HG03135 (cell line): ENCODE results near the gene NELL2.
"Not testable (repeated sequence)": the region's sequence is repeated elsewhere in the genome, so short reads cannot be mapped to it uniquely, and the experiment has no call there.

ENCODE experiments used
- ATAC-seq: cut with Tn5 transposase; IDR thresholded peaks from one replicate; pipeline ENCODE4 v1.9.1; 2021; ENCODE audit warnings: mild to moderate bottlenecking, moderate library complexity; ENCODE audit not compliant: unreplicated experiment

The NELL2 gene

DNA sequence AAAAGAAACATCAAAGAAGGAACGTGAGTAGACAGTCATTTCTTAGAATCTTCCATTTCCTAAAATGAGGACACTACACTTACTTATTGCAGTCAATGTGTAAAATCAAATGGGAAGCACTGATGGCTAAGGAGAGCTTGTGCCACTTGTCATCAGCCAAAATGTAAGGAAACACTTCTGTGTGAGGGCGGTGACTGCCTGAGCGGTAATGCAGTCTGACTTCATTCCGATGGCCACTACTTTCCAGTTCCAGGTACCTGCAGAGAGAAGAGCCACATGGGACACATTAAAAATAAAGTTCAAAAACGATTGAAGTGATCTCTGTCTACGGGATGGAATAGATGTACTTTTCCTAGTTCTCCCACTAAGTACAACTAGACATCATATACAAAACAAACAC lies 96.3 kb downstream of the NELL2 start:
- no peak for ATAC-seq

DNA sequence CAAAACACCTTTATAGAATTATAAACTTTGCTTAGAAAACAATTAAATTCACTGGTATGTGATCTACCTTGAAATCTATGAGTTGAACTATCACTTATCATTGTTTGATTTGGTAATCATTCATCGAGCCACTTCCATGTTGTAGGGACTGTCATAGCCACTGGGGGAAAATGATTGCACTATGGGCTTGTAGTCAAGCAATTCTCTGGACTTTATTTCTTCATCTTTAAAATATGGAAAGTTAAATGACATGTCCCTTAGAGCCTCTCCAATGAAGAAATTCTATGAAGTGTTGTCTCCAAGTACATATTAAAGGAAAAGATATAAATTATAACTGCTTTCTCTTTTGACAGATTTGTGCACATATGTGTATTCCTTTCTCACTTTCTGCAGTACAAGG lies 97.3 kb downstream of the NELL2 start:
- no peak for ATAC-seq

DNA sequence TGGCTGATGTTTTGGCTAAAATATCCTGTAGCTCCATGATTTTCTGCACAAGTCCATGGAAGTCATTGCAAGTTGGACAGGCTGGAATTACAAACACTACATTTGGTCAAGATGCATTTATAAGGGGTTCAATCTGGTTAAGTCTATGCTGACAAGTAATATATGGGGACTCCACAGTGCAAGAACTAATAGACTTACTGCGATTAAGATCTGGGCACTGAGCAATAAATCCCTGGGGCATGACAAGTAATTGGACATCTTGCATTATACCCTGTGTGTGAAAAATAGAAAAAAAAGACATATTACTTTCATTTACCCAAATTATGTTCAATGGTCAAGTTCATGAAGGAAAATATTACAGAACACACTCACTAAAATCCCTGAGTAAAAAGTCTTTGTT lies 99.1 kb downstream of the NELL2 start:
- no peak for ATAC-seq

DNA sequence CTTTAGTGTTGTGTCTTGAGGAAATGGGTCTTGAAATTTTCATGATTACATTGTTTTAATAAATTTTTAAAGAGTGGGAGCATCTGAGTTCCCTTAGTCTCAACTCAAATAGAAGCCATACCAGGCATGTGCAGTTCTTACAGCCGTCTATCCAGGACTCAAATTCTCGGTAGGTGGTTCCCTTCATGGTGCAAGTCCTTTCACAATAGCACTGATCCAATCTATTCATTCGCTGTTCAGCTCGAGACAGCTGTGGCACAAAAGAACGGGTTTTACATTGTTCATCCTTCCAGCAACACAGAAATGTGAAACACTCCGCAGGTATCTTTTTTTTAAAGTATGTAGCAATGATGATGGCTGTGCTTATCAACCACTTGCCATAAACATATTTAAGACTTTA lies 100.2 kb downstream of the NELL2 start:
- no peak for ATAC-seq

DNA sequence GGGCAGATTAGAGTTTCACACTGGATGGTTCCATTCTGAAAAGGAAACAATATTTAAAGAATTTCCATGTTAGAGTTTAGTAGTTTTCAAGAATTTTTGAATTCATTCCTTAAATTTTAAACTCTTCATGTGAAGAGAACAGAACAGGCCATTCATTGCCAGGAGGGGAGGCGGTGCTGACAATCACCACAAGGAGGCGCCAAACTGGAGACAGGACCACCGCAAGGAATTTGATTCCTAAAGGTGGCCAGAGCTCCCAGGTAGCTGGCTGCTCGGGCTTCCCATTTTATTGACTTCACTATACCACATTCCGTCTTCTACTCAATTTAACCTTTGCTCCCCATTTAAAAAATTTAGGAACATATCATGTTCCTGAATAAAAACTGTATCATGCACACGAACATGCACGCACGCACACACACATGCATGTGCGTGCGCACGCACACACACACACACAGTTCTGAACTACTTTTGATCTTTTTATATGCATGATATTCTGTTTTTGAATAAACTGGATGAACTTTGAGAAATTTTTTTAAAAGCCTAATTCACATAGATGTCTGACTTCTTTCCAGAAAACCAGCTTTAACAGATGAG lies 101.2 kb downstream of the NELL2 start:
- no peak for ATAC-seq

DNA sequence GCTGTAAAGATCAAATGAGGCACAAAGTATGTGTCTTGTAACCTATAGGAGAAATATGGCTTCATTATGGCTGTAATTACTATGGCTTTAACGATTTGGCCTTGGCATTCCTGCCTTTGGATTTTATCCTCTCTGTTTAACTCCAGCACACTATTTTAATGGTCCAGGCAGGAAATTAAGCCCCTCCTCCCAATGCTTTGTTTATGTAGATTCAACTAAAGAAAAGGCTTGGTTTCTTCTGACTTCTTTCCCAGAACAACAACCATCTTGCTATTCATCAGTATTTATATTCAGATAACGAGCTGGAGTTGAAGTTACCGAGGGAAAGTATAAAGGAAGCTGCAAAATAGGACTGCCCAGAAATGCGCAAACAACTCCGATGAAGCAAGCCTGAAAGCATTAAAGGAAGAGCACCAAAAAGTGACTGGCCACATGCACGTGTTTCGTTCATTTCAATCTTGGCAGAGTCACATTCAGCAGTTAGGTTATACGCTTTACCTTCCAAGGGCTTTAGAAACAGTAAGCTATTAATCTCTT lies 104.6 kb downstream of the NELL2 start:
- ATAC-seq = no peak

DNA sequence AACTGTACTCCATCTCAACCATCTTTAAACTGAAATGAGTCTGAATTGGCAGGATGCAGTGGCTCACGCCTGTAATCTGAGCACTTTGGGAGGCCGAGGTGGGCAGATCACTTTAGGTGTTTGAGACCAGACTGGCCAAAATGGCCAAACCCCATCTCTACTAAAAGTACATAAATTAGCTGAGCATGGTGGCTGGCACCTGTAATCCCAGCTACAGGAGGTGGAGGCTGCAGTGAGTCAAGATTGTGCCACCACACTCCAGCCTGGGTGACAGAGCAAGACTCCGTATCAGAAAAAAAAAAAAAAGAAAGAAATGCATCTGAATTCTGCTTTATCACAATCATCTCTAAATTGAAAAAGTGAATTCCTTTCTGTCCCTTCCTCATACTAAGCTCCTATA lies 110.3 kb downstream of the NELL2 start:
- no peak for ATAC-seq

DNA sequence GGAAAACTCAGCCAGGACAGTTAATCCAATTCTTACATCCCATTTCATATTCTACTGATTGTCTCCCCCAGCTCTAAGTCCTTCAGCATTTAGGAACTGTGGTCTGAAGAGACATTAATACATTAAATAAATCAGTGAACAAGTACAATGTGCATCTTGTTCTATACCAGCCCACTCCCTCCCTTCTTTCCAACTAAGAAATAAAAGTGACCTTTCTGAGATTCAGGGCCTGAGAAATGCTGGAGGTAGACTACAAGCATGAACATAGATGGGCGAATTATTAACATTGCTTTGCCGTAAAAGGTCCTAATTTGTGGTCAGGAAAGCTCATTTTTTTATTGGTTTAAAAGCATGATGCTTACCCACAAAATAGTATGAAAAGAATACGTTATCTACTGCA lies 113.1 kb downstream of the NELL2 start:
- ATAC-seq = no peak

DNA sequence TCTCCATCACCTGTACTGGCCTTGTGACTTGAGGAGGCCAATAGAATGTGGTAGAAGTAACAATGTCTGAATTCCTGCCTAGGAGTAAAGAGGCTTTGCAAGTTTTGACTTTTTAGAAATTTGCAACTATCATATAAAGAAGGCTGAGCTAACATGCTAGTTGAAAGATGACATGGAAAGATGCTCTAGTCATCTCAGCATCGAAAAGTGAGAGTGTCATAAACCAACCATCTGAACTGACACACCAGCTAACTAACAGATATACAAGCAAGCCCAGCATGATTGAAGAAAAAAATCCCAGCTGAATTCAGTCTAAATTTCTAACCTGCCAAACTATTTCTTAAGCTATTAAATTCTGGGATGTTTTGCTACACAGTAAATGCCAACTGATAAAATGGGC lies 116.8 kb downstream of the NELL2 start:
- ATAC-seq = no peak

DNA sequence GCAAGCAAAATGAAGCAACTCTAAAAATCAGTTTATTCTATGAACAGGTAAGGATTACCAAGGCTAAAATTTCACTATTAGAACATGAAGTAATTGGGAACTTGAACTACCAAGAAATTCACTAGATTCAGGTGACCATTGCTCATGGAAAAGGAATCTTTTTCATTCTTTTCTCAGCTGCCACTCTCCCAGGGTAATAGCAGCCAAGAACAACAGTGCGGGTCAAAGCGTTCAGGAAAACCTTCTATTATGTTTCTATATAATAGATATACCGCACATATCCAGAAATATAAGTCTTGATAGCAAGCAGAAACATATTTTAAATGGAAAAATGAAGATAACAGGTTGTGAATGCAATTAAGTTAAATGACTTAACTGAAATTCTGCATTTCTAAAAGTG lies 125.6 kb downstream of the NELL2 start:
- no peak for ATAC-seq

DNA sequence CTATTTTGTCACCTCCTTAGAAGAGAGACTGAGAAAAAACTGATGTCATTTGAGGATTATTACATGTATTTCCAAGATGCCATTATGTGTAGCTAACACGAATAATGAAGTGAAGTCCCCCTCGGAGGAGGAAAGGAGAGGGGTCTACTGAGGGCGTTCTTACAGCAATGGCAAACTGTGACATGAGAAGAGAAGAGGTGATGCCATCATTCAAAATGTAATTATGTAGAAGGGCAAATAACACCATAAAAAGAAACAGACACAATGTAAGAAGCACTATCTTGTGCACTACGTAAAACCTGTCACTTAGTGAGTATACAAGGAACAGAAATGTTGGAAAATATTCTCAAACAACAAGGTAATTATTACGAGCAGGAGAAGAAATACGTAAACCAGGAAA lies 126.5 kb downstream of the NELL2 start:
- no peak for ATAC-seq

DNA sequence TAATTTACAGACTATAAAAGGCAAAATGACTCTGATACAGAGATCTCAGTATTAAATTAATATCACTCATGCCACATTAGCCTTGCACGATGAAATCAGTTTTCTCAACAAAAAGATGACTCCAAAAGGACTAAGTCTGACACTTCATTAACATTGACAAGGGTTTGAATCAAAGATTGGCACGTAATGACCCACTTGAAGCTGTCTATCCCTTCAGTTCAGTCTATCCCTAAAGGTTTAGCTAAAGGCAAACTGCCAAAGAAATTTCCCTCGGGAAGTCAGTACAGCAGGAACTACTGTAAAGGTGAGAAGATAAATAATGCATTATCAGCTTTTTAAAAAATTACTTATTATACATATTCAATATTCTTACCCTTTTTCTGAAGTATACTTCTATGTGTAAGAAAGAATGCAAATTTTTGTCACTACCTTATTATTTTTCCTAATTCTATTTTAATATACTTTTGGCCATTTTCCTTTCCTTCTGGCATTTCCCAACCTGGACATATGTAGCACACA lies 127.1 kb downstream of the NELL2 start:
- no peak for ATAC-seq

DNA sequence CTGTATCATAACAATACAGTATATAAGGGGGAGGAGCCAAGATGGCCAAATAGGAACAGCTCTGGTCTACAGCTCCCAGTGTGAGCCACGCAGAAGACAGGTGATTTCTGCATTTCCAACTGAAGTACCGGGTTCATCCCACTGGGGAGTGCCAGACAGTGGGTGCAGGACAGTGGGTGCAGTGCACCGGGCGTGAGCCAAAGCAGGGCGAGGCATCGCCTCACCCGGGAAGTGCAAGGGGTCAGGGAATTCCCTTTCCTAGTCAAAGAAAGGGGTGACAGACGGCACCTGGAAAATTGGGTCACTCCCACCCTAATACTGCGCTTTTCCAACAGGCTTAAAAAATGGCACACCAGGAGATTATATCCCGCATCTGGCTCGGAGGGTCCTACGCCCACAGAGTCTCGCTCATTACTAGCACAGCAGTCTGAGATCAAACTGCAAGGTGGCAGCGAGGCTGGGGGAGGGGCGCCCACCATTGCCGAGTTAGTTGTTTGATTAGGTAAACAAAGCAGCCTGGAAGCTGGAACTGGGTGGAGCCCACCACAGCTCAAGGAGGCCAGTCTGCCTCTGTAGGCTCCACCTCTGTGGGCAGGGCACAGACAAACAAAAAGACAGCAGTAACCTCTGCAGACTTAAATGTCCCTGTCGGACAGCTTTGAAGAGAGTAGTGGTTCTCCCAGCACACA lies 134.7 kb downstream of the NELL2 start:
- ATAC-seq = not testable (repeated sequence)

DNA sequence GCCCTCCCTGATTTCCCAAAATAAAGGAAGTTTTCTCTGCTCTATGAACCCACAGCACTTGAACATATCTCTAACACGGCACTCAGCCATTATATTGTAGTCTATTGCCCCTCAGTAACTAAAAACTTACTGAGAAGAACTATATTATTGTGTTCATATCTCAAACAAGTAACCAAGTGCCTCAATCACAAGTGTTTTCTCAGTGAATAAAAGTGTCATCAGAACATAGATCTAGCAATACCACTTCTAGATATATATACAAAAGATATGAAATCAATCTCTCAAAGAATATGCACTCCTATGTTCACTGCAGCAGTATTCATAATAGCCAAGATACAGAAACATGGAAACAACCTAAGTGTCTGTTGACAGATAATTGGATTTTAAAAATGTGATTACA lies 138.1 kb downstream of the NELL2 start:
- ATAC-seq = no peak

DNA sequence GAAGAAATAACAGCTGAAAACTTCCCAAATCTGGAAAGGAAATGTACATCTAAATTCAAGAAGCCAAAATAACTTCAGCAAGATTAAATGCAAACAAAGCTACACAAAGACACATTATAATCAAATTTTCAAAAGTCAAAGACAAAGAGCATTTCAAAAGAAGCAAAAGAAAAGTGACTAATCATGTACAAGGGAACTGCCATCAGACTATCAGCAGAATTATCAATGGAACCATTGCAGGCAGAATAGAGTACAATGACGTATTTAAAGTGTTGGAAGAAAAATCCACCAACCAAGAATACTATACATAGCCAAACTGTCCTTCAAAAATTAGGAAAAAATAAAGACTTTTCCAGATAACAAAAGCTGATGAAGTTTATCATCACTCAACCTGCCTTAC lies 147.5 kb downstream of the NELL2 start:
- ATAC-seq = no peak

DNA sequence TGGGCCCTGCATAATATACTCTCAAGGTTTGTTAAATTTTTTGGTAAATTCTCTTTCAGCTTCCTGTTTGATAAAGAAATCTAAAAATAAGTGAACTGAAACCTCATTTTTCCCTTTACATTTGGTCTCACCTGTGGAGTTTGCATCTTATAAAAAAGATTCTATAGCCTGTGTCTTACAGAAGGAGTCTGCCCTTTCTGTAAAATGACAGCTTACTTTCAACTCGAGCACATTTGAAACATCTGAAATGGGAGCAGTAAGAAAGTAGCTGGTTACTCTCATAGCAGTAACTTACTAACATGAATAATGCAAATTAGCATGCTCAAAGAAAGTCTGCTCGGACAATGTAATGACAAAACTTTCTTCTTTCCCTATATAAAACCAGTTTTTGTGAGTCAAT lies 155.8 kb downstream of the NELL2 start:
- no peak for ATAC-seq

DNA sequence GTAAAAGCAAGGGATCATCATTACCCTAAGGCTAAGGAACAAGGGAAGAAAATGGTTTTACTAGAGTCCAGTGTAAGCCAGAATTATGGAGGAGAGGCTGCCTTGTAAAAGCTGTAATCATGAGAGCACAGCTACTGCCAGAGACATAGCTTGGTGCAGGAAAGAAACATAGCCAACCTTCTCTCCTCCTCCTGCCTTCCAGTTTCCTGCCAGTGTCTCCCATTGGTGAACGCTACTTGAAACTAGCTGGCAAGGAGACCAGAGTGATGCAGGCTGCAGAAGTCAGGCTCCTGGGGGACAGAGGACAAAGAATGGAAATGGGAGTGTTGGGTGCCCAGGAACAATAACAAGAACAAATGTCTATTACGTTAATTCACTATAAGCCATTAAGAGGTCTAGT lies 158.5 kb downstream of the NELL2 start:
- no peak for ATAC-seq

DNA sequence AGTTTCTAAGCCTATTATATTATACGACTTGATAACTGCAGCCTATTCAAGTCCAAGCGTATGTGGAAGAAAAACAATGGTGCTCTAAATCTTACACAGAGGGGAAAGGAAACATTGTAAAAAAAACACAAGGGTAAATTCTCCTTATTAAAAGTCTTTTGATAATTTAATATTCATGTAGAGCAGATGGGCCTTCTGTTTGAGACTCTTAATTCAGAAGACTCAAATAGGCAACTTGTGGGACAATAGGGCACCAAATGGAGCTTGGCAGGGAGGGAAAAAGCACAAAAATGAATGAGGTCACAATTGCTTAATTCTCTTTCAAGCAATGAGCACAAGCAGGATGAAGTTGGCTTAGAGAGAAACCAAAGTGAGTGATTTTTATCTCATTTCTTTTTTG lies 159.4 kb downstream of the NELL2 start:
- no peak for ATAC-seq

DNA sequence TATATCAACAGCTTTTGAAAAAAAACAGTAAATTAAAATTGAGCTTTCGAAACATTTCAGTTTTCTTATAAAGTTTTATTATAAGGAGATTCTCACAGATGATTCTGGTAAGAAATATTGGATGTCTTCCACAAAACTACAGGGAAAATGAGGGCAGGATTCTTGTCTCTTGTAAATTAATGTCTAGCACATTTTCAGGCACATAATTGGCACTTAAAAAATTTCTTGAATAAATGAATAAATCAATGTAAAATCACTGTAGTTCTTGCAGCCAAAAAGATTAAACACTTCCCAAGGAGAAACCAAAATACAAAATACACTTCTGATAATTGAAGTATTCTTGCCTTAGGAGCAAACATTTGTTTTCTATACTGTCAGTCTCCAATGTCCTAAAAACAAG lies 164.4 kb downstream of the NELL2 start:
- ATAC-seq = no peak

DNA sequence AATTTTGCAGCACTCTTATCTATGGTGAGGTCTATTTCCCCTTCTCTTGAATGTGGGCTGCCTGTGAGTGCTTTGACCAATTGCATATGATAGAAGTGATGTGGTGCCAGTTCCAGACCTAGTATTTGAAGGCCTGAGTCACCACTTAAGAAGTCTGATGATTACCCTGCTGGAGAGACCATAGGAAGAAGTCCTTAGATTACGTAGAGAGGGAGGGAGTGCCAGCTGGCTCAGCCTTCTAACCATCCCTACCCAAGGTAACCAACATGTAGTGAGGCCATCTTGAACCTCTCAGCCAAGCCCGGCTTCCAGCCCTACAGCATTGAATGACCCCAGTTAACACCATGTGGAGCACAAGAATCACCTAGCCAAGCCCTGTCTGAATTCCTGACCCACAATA lies 166.9 kb downstream of the NELL2 start:
- ATAC-seq = no peak

DNA sequence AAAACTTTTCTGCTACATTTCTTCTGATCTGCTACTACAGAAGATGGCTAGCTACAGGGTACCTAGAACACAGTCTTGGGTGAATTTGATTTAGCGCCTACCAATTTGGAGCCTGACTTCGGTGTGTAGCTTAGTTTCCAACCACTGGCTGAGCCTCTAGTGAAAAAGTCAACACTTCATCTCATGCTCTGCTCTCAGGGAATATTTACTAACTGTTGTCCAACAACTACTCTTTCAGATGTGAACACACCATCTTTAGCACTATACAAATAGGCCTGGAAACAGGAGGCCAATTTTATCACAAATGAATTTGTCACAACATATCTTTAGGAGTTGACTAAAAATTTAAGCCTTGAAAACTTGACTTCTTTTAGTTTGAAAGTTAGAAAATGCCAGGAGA lies 167.9 kb downstream of the NELL2 start:
- no peak for ATAC-seq

DNA sequence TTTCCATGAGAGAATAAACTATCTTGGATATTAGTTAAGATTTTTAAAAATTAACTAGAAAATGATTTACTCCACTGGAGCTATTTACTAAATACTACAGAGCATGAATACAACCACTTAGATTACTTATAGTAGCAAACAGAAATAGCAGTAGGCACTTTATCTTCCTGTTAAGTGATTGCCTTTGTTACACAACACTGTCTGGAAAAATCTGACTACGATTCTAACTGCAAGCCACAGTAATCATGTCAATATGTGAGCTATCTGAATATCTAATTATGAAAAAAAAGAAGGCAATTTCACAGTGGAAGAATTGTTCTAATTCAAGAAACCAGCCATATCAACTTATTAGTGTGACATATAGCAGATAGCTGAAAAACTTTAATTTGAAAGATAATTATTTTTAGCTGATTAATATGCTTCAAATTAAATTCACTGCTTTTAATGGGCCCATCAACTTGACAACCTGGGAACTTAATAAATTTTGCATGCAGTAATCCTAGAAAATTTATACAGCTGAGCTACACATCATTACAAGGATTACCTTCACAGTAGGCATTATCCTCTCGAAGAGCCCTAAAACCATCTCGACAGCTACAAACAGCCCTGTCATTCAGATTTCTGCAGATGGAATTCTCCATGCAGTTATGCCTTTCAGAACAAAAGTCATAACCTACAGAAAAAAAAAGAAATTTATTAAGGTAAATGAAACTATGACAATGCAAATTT lies 172.8 kb downstream of the NELL2 start:
- no peak for ATAC-seq
